Activated CD4-positive, alpha-beta T cell treated with anti-CD3 and anti-CD28 coated beads, Interleukin-2, amount 50 U/mL, for 16 hours (primary cell): Measurements from ENCODE around the gene GPBAR1.
"Not testable (repeated sequence)": the region's sequence is repeated elsewhere in the genome, so short reads cannot be mapped to it uniquely, and the experiment has no call there.

Experiments
- DNase-seq: peaks from one replicate; pipeline ENCODE4 v3.0.0-alpha.2; 2020

The GPBAR1 gene

DNA sequence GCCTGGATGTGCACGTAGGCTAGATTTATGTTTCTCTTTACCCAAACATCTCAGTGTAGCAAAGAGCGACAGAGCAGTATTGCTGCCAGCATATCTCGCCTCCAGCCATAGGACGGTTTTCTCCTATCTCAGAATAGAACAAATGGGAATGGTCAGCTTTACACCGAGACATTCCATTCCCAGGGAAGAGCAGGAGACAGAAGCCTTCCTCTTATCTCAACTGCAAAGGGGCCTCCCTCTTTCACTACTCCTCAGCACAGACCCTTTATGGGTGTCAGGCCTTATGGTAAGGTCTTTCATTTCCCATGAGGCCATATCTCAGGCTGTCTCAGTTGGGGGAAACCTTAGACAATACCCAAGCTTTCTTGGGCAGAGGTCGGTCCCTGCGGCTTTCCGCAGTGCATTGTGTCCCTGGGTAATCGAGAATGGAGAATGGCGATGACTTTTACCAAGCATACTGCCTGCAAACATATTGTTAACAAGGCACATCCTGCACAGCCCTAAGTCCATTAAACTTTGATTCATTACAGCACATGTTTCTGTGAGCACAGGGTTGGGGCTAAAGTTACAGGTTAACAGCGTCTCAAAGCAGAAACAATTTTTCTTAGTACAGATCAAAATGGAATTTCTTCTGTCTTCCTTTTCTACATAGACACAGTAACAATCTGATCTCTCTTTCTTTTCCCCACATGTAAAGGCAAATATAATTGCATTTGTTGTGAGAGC lies 50.9 kb downstream of the GPBAR1 start:
- not testable (repeated sequence) for DNase-seq

DNA sequence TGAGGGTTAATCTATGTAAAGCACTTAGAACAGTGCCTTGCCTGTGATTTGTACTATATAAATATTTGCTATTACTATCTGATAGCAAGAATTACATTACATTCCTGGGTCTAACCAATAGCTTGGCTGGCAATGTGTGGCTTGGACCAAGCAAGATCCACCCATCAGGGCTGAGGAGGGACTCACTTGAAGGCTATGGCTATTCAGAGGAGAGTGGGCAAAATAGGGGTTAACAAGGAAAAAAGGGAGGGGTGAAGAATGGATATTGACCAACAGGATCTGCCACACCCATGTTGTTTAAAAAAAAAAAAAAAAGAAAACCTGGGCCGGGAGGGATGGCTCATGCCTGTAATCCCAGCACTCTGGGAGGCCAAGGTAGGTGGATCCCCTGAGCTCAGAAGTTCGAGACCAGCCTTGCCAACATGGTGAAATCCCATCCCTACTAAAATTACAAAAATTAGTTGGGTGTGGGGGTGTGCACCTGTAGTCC lies 51.5 kb downstream of the GPBAR1 start:
- no peak for DNase-seq

DNA sequence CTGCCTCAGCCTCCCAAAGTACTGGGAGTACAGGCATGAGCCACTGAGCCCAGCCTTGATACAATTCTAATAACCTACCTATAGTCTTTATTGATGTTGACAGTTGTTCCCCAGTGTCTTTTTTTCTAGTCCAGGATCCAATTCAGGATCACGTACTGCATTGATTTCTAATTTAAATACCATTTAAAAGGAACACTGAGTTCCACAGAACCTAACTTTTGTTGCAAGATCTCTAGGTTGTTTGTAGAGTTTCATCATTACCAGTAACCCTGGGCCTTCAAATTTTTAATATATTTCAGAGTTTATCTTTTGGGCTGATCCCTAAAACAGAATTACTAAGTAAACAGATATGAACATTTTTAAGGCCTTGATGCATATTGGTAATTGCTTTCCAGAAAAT lies 52.5 kb downstream of the GPBAR1 start:
- no peak for DNase-seq
